ENCODE data around the gene TMTC1.

GRCh38 chr12:29546000-29546399, 237.7 kb downstream of the TMTC1 start:
- TF ChIP-seq, protein P1, sequence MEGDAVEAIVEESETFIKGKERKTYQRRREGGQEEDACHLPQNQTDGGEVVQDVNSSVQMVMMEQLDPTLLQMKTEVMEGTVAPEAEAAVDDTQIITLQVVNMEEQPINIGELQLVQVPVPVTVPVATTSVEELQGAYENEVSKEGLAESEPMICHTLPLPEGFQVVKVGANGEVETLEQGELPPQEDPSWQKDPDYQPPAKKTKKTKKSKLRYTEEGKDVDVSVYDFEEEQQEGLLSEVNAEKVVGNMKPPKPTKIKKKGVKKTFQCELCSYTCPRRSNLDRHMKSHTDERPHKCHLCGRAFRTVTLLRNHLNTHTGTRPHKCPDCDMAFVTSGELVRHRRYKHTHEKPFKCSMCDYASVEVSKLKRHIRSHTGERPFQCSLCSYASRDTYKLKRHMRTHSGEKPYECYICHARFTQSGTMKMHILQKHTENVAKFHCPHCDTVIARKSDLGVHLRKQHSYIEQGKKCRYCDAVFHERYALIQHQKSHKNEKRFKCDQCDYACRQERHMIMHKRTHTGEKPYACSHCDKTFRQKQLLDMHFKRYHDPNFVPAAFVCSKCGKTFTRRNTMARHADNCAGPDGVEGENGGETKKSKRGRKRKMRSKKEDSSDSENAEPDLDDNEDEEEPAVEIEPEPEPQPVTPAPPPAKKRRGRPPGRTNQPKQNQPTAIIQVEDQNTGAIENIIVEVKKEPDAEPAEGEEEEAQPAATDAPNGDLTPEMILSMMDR (IDR thresholded peaks at IDR 0.05) = no peak
- no peak for TF ChIP-seq EZH2 (IDR thresholded peaks at IDR 0.05; ENCODE audit: borderline replicate concordance, insufficient read depth, low read depth, low read length, poor library complexity, severe bottlenecking)

All from B cell (primary cell).